H9 (cell line): ENCODE data around the gene NPAS3. TPM values are rescaled to one million over a fixed set of nuclear protein-coding genes. Genes with fewer than 3 reads are reported as not detected.

Experiments
- DNase-seq: peaks from one replicate; pipeline ENCODE4 v3.0.0-alpha.2; 2017
- H2AFZ ChIP-seq: one replicate; pipeline ENCODE4 v1.6.1; 2013; ENCODE audit warnings: mild to moderate bottlenecking, low read length, control low read depth, moderate library complexity
- H2AK5ac ChIP-seq: 2 replicates; pipeline ENCODE4 v1.6.1; 2013; ENCODE audit warnings: low read length, control low read depth, mixed read lengths; ENCODE audit not compliant: insufficient read length
- H2BK120ac ChIP-seq: one replicate; pipeline ENCODE4 v1.6.1; 2013; ENCODE audit warnings: low read depth, mild to moderate bottlenecking, low read length, control low read depth, inconsistent platforms; ENCODE audit not compliant: poor library complexity, severe bottlenecking
- H2BK12ac ChIP-seq: 2 replicates; pipeline ENCODE4 v1.6.1; 2013; ENCODE audit warnings: low read length, control low read depth, mixed read lengths, low read depth; ENCODE audit not compliant: insufficient read length
- H2BK15ac ChIP-seq: 2 replicates; pipeline ENCODE4 v1.6.1; 2013; ENCODE audit warnings: low read depth, low read length, control low read depth
- H2BK20ac ChIP-seq: one replicate; pipeline ENCODE4 v1.6.1; 2013; ENCODE audit warnings: low read depth, mild to moderate bottlenecking, low read length, control low read depth, inconsistent platforms; ENCODE audit not compliant: poor library complexity, severe bottlenecking
- H2BK5ac ChIP-seq: 2 replicates; pipeline ENCODE4 v1.6.1; 2013; ENCODE audit warnings: low read length, control low read depth, mixed read lengths; ENCODE audit not compliant: insufficient read length
- H3K14ac ChIP-seq: 2 replicates; pipeline ENCODE4 v1.6.1; 2013; ENCODE audit warnings: low read length, control low read depth; ENCODE audit not compliant: insufficient read depth
- H3K18ac ChIP-seq: 2 replicates; pipeline ENCODE4 v1.6.1; 2013; ENCODE audit warnings: low read depth, mild to moderate bottlenecking, mixed read lengths, low read length, control low read depth; ENCODE audit not compliant: insufficient read length
- H3K23ac ChIP-seq: 2 replicates; pipeline ENCODE4 v1.6.1; 2013; ENCODE audit warnings: low read length, control low read depth, mixed read lengths, low read depth; ENCODE audit not compliant: insufficient read length
- H3K23me2 ChIP-seq: 2 replicates; pipeline ENCODE4 v1.6.1; 2013; ENCODE audit warnings: low read depth, mild to moderate bottlenecking, mixed read lengths, low read length, control low read depth; ENCODE audit not compliant: insufficient read length, poor library complexity, severe bottlenecking
- H3K27ac ChIP-seq: 2 replicates; pipeline ENCODE4 v1.5.1; 2013; ENCODE audit warnings: low read length, control low read depth, mixed read lengths, low read depth; ENCODE audit not compliant: insufficient read length
- H3K27me3 ChIP-seq: 2 replicates; pipeline ENCODE4 v1.6.1; 2013; ENCODE audit warnings: low read length, control low read depth, inconsistent platforms; ENCODE audit not compliant: insufficient read depth
- H3K4ac ChIP-seq: 2 replicates; pipeline ENCODE4 v1.6.1; 2013; ENCODE audit warnings: low read depth, mild to moderate bottlenecking, control low read depth, inconsistent platforms, low read length, moderate library complexity
- H3K4me1 ChIP-seq: 2 replicates; pipeline ENCODE4 v1.6.1; 2013; ENCODE audit warnings: low read length, control low read depth, inconsistent platforms; ENCODE audit not compliant: insufficient read depth
- H3K4me2 ChIP-seq: 2 replicates; pipeline ENCODE4 v1.6.1; 2013; ENCODE audit warnings: low read length, control low read depth, mixed read lengths; ENCODE audit not compliant: insufficient read length, insufficient read depth
- H3K56ac ChIP-seq: 2 replicates; pipeline ENCODE4 v1.6.1; 2013; ENCODE audit warnings: low read depth, mild to moderate bottlenecking, mixed read lengths, low read length, control low read depth; ENCODE audit not compliant: insufficient read length
- H3K79me1 ChIP-seq: 2 replicates; pipeline ENCODE4 v1.6.1; 2013; ENCODE audit warnings: low read depth, mild to moderate bottlenecking, moderate library complexity, low read length, control low read depth, inconsistent platforms; ENCODE audit not compliant: insufficient read depth, poor library complexity, severe bottlenecking
- H3K79me2 ChIP-seq: 2 replicates; pipeline ENCODE4 v1.6.1; 2013; ENCODE audit warnings: low read length, control low read depth, inconsistent platforms; ENCODE audit not compliant: insufficient read depth
- H3K9ac ChIP-seq: 2 replicates; pipeline ENCODE4 v1.6.1; 2013; ENCODE audit warnings: low read length, control low read depth, mixed read lengths; ENCODE audit not compliant: insufficient read length; ENCODE audit errors: extremely low read depth
- H3K9me3 ChIP-seq: one replicate; pipeline ENCODE4 v1.6.1; 2013; ENCODE audit warnings: low read depth, low read length, inconsistent platforms; ENCODE audit not compliant: control insufficient read depth
- H3T11ph ChIP-seq: one replicate; pipeline ENCODE4 v1.6.1; 2013; ENCODE audit warnings: mild to moderate bottlenecking, low read length, control low read depth, inconsistent platforms
- H4K20me1 ChIP-seq: one replicate; pipeline ENCODE4 v1.6.1; 2013; ENCODE audit not compliant: control insufficient read depth, insufficient read length, insufficient read depth
- H4K5ac ChIP-seq: 2 replicates; pipeline ENCODE4 v1.6.1; 2013; ENCODE audit warnings: low read depth, mild to moderate bottlenecking, mixed read lengths, low read length, control low read depth; ENCODE audit not compliant: insufficient read length
- H4K8ac ChIP-seq: replicated peaks from 2 replicates; pipeline ENCODE4 v1.6.1; 2013; ENCODE audit warnings: low read length, control low read depth, mixed read lengths, low read depth; ENCODE audit not compliant: insufficient read length
- H4K91ac ChIP-seq: 2 replicates; pipeline ENCODE4 v1.6.1; 2013; ENCODE audit warnings: low read depth, mild to moderate bottlenecking, moderate library complexity, mixed read lengths, low read length, control low read depth; ENCODE audit not compliant: insufficient read length
- H3K27ac Mint-ChIP-seq, 3 experiments: 2 replicates in 2 of 3; 3 replicates in 1 of 3; pipeline ENCODE4 v1.8.0; 2020 to 2021; ENCODE audit warnings: mixed read lengths in 3 of 3, mild to moderate bottlenecking in 1 of 3, moderate library complexity in 1 of 3
- H3K27me3 Mint-ChIP-seq: 2 replicates; pipeline ENCODE4 v1.8.0; 2021; ENCODE audit warnings: low read depth, mild to moderate bottlenecking, moderate library complexity, mixed read lengths
- H3K36me3 Mint-ChIP-seq, 3 experiments: 2 replicates in 2 of 3; 3 replicates in 1 of 3; pipeline ENCODE4 v1.8.0; 2020 to 2021; ENCODE audit warnings: low read depth in 3 of 3, mixed read lengths in 3 of 3; ENCODE audit not compliant: insufficient read depth in 1 of 3
- H3K4me1 Mint-ChIP-seq, 2 experiments: 2 replicates each; pipeline ENCODE4 v1.8.0; 2020; ENCODE audit warnings: mixed read lengths in 2 of 2
- H3K4me3 Mint-ChIP-seq, 2 experiments: 2 replicates in 1 of 2; 3 replicates in 1 of 2; pipeline ENCODE4 v1.8.0; 2020 to 2021; ENCODE audit warnings: mild to moderate bottlenecking in 2 of 2, mixed read lengths in 2 of 2, moderate library complexity in 1 of 2
- H3K9me3 Mint-ChIP-seq, 2 experiments: 2 replicates in 1 of 2; 3 replicates in 1 of 2; pipeline ENCODE4 v1.8.0; 2020; ENCODE audit warnings: mild to moderate bottlenecking in 2 of 2, mixed read lengths in 2 of 2, moderate library complexity in 1 of 2
- CTCF ChIP-seq: fragments of 200-600 bp; sonication (generic); conservative IDR thresholded peaks from 3 replicates; pipeline ENCODE4 v1.8.0; 2021; ENCODE audit warnings: antibody characterized with exemption, mild to moderate bottlenecking
- WGBS: extraction: QIAGEN DNeasy Blood & Tissue Kit; methylation state at CpG from one replicate; pipeline ENCODE4 v1.1.7; 2013; ENCODE audit warnings: missing lambda C conversion rate, low lambda C conversion rate, mixed read lengths; ENCODE audit not compliant: insufficient read length; ENCODE audit errors: extremely low coverage; 5-methylcytosine and 5-hydroxymethylcytosine counted together
- total RNA-seq: library from RNA; stranded (reverse); gene quantifications from 2 replicates; pipeline ENCODE4 v1.2.1, GENCODE V29; 2021

Gene NPAS3
- total RNA-seq, 1 experiment from 2014 or later: 0.17 TPM

- no peak overlapping the region for H3K4me2 ChIP-seq
- H3K4me3 Mint-ChIP-seq: no peak overlapping the region; a peak in 1 of 5 replicates
Measured at GRCh38 chr14:33343016-33343415, 404.3 kb downstream of the NPAS3 start.

More at GRCh38 chr14:33343016-33343415, 404.3 kb downstream of the NPAS3 start:
- H3K36me3 Mint-ChIP-seq: peaks cover 0 to 3% (median 2%) of the 10 kb centered on the region in 3 experiments; a peak in 3 of 7 replicates
- Histone ChIP-seq H2BK5ac (no peak overlapping the region), H3K4me1 (peaks cover 6% of the 10 kb centered on the region), H2BK20ac (no peak overlapping the region), H3K79me2 (no peaks in the 10 kb centered on the region), H3K9ac (no peak overlapping the region), H2BK120ac (no peak overlapping the region), H3T11ph (no peak overlapping the region), H3K56ac (no peak overlapping the region), H4K5ac (no peak overlapping the region), H2BK15ac (no peak overlapping the region), H2BK12ac (no peak overlapping the region), H3K23ac (no peak overlapping the region), H2AFZ (no peak overlapping the region), H3K18ac (no peak overlapping the region), H4K20me1 (no peaks in the 10 kb centered on the region), H3K79me1 (no peaks in the 10 kb centered on the region), H3K9me3 (no peaks in the 10 kb centered on the region), H4K91ac (no peak overlapping the region), H3K27me3 (no peaks in the 10 kb centered on the region), H3K27ac (no peak overlapping the region), H2AK5ac (no peak overlapping the region), H3K23me2 (no peaks in the 10 kb centered on the region), H4K8ac (no peak overlapping the region), H3K14ac (no peak overlapping the region), H3K4ac (no peak overlapping the region)
- TF ChIP-seq CTCF: no peak
- peaks cover 2 to 3% of the 10 kb centered on the region in 2 experiments; a peak in 1 of 5 replicates for H3K9me3 Mint-ChIP-seq
- no peak for DNase-seq
- no peak overlapping the region for H3K27ac Mint-ChIP-seq
- WGBS: no CpG with 5 or more reads among the region's 3 CpGs
- H3K27me3 Mint-ChIP-seq: no peaks in the 10 kb centered on the region; the same call in 1 of the 2 replicates
- H3K4me1 Mint-ChIP-seq: peaks cover 25 to 29% of the 10 kb centered on the region in 2 experiments
